Chondrocyte (in vitro differentiated cells): Measurements from ENCODE around the gene RPS6KA1. TPM values are rescaled to one million over a fixed set of nuclear protein-coding genes. Genes with fewer than 3 reads are reported as not detected.

Source experiments
- DNase-seq: peaks from one replicate; pipeline ENCODE4 v3.0.0; 2021; ENCODE audit warnings: mixed read lengths, low spot score
- H3K27ac Mint-ChIP-seq: one replicate; pipeline ENCODE4 v1.8.0; 2021; ENCODE audit warnings: mild to moderate bottlenecking, moderate library complexity, mixed read lengths; ENCODE audit not compliant: unreplicated experiment
- H3K27me3 Mint-ChIP-seq: 2 replicates; pipeline ENCODE4 v1.8.0; 2021; ENCODE audit warnings: low read depth, mixed read lengths
- H3K36me3 Mint-ChIP-seq: 2 replicates; pipeline ENCODE4 v1.8.0; 2021; ENCODE audit warnings: low read depth, mixed read lengths
- H3K4me1 Mint-ChIP-seq: 2 replicates; pipeline ENCODE4 v1.8.0; 2021; ENCODE audit warnings: low read depth, mild to moderate bottlenecking, mixed read lengths
- H3K4me3 Mint-ChIP-seq: one replicate; pipeline ENCODE4 v1.8.0; 2021; ENCODE audit warnings: mild to moderate bottlenecking, moderate library complexity, mixed read lengths; ENCODE audit not compliant: unreplicated experiment
- H3K9me3 Mint-ChIP-seq: 2 replicates; pipeline ENCODE4 v1.8.0; 2021; ENCODE audit warnings: low read depth, mixed read lengths
- total RNA-seq: library from RNA; stranded (reverse); gene quantifications from 3 replicates; pipeline ENCODE4 v1.2.1, GENCODE V29; 2021
- TF ChIP-seq, protein P1 (sequence below): fragments of 200-600 bp; sonication (generic); IDR thresholded peaks from 2 replicates; pipeline ENCODE4 v1.5.0; 2021; ENCODE audit warnings: antibody characterized with exemption, mild to moderate bottlenecking, moderate library complexity

Gene RPS6KA1
- total RNA-seq, 1 donor from 2014 or later = 4.4 TPM

DNA sequence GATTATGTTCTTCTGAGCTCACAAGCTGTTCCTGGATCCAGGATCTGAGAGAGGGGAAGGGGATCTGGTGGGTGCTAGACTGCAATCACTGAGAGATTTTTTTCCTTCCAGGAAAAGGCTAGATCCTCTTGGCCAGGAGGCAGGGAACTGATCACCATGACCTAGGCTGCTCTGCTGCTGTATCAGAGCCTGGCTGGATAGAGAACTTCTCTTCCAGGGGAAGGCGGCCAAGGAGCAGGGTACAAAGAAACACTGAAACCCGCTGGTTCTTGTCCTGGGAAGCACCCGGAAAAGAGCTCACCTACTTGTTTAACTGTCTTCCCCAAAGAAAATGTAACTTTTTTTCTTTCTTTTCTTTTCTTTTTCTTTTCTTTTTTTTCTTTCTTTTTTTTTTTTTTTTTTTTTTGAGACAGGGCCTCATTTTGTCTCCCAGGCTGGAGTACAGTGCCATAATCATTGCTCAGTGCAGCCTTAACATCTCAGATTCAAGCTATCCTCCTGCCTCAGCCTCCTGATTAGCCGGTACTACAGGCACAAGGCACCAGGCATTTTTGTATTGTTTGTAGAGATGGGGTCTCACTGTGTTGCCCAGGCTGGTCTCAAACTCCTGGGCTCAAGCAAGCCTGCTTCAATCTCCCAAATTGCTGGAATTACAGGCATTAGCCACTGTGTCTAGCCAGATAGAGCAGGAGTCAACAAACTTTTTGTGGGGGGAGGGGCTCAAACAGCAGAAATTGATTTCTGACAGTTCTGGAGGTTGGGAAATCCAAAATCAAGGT is 12.4 kb upstream of the RPS6KA1 start:
- H3K4me3 Mint-ChIP-seq = no peak overlapping the region
- H3K9me3 Mint-ChIP-seq = peaks cover 2% of the 10 kb centered on the region

DNA sequence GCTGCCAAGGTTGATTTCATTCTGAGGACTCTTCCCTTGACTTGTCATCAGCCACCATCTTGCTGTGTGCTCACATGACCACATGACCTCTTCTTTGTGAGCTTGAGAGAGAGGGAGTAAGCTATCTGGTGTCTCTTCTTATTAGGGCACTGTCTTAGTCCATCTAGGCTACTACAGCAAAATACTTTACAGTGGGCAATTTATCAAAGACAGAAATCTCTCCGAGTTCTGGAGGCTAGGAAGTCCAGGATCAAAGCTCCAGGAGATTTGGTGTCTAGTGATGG is 11.9 kb upstream of the RPS6KA1 start:
- DNase-seq = no peak
- Mint-ChIP-seq H3K36me3 (no peaks in the 10 kb centered on the region), H3K9me3 (no peaks in the 10 kb centered on the region), H3K4me1 (no peaks in the 10 kb centered on the region), H3K4me3 (no peak overlapping the region), H3K27ac (no peak overlapping the region), H3K27me3 (peaks cover 1% of the 10 kb centered on the region)
- TF ChIP-seq, protein P1, sequence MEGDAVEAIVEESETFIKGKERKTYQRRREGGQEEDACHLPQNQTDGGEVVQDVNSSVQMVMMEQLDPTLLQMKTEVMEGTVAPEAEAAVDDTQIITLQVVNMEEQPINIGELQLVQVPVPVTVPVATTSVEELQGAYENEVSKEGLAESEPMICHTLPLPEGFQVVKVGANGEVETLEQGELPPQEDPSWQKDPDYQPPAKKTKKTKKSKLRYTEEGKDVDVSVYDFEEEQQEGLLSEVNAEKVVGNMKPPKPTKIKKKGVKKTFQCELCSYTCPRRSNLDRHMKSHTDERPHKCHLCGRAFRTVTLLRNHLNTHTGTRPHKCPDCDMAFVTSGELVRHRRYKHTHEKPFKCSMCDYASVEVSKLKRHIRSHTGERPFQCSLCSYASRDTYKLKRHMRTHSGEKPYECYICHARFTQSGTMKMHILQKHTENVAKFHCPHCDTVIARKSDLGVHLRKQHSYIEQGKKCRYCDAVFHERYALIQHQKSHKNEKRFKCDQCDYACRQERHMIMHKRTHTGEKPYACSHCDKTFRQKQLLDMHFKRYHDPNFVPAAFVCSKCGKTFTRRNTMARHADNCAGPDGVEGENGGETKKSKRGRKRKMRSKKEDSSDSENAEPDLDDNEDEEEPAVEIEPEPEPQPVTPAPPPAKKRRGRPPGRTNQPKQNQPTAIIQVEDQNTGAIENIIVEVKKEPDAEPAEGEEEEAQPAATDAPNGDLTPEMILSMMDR = no peak

More for the DNA sequence above, 12.4 kb upstream of the RPS6KA1 start:
- Mint-ChIP-seq H3K4me1 (no peaks in the 10 kb centered on the region), H3K27me3 (no peaks in the 10 kb centered on the region), H3K27ac (no peak overlapping the region), H3K36me3 (no peaks in the 10 kb centered on the region)
- no peak for DNase-seq
- TF ChIP-seq, protein P1 = no peak

DNA sequence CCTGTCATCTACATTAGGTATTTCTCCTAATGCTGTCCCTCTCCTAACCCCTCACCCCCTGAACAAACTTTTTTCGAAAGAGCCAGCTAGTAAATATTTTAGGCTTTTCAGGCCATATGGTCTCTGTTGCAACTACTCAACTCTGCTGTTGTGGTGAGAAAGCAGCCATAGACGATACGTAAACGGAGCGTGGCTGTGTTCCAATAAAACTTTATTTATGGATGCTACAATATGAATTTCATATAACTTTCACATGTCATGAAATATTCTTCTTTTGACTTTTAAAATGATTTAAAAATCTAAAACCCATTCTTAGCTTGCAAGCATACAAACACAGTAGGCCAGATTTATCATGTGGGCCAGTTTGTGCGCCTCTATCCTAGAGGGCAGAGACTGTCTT is 11.2 kb upstream of the RPS6KA1 start:
- DNase-seq = no peak
- no peaks in the 10 kb centered on the region for H3K4me1 Mint-ChIP-seq
- H3K27ac Mint-ChIP-seq = no peak overlapping the region
- no peaks in the 10 kb centered on the region for H3K9me3 Mint-ChIP-seq
- TF ChIP-seq, protein P1 = no peak
- H3K36me3 Mint-ChIP-seq = no peaks in the 10 kb centered on the region
- no peak overlapping the region for H3K4me3 Mint-ChIP-seq
- H3K27me3 Mint-ChIP-seq = peaks cover 2% of the 10 kb centered on the region

DNA sequence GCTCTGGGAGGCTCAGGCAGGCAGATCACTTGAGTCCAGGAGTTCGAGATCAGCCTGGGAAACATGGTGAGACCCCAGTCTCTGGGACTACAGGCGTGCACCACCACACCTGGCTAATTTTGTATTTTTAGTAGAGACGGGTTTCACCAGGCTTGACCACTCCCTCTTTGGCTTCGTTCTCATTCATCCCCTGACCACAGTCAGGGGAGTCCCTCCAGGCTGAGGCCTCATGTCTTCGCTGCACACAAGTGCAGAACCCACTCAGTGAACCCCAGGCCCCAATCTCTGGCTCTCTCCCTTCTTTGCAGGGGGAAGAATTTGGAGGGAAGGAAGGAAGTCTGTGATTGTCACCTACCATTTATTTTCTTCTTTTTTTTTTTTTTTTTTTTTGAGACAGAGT is 9.2 kb upstream of the RPS6KA1 start:
- Mint-ChIP-seq H3K27ac (no peak overlapping the region), H3K4me1 (no peaks in the 10 kb centered on the region), H3K9me3 (no peaks in the 10 kb centered on the region), H3K27me3 (peaks cover 19% of the 10 kb centered on the region), H3K36me3 (no peaks in the 10 kb centered on the region), H3K4me3 (no peak overlapping the region)
- no peak for DNase-seq
- TF ChIP-seq, protein P1 = no peak

DNA sequence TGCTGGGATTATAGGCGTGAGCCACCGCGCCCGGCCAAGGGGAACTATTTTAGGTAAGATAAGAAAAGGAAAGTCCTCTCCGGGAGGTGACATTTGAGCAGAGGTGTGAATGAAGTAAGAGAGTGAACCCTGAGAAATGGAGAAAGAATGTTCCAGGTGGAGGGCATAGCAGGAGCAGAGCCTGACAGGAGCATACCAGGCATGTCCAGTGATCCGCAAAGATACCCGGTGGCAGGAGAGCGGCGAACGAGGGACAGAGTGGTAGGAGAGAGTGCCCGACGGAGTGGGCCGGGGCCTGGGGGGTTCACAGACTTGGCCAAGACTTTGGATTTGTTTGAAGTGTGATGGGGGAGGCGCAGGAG is 7.9 kb upstream of the RPS6KA1 start:
- TF ChIP-seq, protein P1 = no peak
- Mint-ChIP-seq H3K4me3 (no peak overlapping the region), H3K4me1 (no peaks in the 10 kb centered on the region)

More for the DNA sequence above, 7.9 kb upstream of the RPS6KA1 start:
- Mint-ChIP-seq H3K9me3 (no peaks in the 10 kb centered on the region), H3K36me3 (no peaks in the 10 kb centered on the region), H3K27ac (no peak overlapping the region), H3K27me3 (peaks cover 19% of the 10 kb centered on the region)
- DNase-seq = no peak
